Activated CD8-positive, alpha-beta T cell treated with anti-CD3 and anti-CD28 coated beads for 36 hours (primary cell): ENCODE measurements around the gene HAUS6. TPM values are rescaled to one million over a fixed set of nuclear protein-coding genes. Genes with fewer than 3 reads are reported as not detected.

Source experiments
- ATAC-seq: fragments of 200-7000 bp; cut with Tn5 transposase; one replicate; pipeline ENCODE4 v1.10.0; 2021; ENCODE audit warnings: mild to moderate bottlenecking, moderate library complexity
- CTCF ChIA-PET: fragments of 350-600 bp; sonication (Branson Sonifier 250); formaldehyde crosslinking; loops from one replicate; lab custom pipeline; 2021; ENCODE audit warnings: antibody characterized with exemption; lab: Charles Lee
- POLR2A ChIA-PET: fragments of 350-600 bp; sonication (Branson Sonifier 250); formaldehyde crosslinking; loops from one replicate; lab custom pipeline; 2021; ENCODE audit warnings: antibody characterized with exemption; lab: Charles Lee
- DNase-seq: peaks from one replicate; pipeline ENCODE4 v3.0.0-alpha.2; 2020
- H3K27ac Mint-ChIP-seq: one replicate; pipeline ENCODE4 v1.8.0; 2021; ENCODE audit warnings: mild to moderate bottlenecking, mixed read lengths
- H3K27me3 Mint-ChIP-seq: one replicate; pipeline ENCODE4 v1.8.0; 2021; ENCODE audit warnings: mixed read lengths
- H3K36me3 Mint-ChIP-seq: one replicate; pipeline ENCODE4 v1.8.0; 2021; ENCODE audit warnings: low read depth, mixed read lengths
- H3K4me1 Mint-ChIP-seq: one replicate; pipeline ENCODE4 v1.8.0; 2021; ENCODE audit warnings: low read depth, mixed read lengths
- H3K4me3 Mint-ChIP-seq: one replicate; pipeline ENCODE4 v1.8.0; 2021; ENCODE audit warnings: mild to moderate bottlenecking, moderate library complexity, mixed read lengths
- H3K9me3 Mint-ChIP-seq: one replicate; pipeline ENCODE4 v1.8.0; 2021; ENCODE audit warnings: mixed read lengths
- intact Hi-C: fragments of 100-400 bp; cut with micrococcal nuclease; formaldehyde crosslinking; loops from one replicate; pipeline ENCODE4 v1.10.0; 2022
- total RNA-seq, 2 experiments: library from RNA; stranded (reverse); gene quantifications; one replicate each; pipeline ENCODE4 v1.2.3, GENCODE V29; 2021
- TF ChIP-seq, protein P1 (sequence below): fragments of 200-600 bp; IDR thresholded peaks from one replicate; pipeline ENCODE4 v1.8.0; 2022; ENCODE audit warnings: antibody characterized with exemption, mild to moderate bottlenecking

Gene HAUS6
- total RNA-seq, 2 experiments from 2014 or later, result 30.8 to 35.8 TPM

DNA sequence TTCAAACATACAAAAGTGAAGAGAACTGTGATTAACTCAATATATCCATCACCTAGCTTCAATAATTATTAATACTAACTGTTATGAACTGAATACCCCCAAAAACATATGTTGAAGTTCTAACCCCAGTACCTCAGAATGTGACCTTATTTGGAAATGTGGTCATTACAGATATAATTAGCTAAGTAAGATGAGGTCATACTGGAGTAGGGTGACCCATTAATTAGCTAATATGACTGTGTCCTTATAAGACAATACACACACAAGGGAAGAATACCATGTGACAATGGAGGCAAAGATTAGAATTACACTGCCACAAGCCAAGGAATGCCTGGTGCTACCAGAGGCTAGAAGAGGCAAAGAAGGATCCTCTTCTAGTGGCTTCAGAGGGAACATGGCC lies 45.7 kb downstream of the HAUS6 start:
- H3K9me3 Mint-ChIP-seq, result no peaks in the 10 kb centered on the region
- no peaks in the 10 kb centered on the region for H3K27me3 Mint-ChIP-seq
- H3K27ac Mint-ChIP-seq, result peak overlapping the region; percentile 59
- intact Hi-C loops, result loop anchor here (10.0 kb wide), 1 partner anchor 318 kb away; no protein-coding TSS in a partner anchor
- TF ChIP-seq, protein P1, sequence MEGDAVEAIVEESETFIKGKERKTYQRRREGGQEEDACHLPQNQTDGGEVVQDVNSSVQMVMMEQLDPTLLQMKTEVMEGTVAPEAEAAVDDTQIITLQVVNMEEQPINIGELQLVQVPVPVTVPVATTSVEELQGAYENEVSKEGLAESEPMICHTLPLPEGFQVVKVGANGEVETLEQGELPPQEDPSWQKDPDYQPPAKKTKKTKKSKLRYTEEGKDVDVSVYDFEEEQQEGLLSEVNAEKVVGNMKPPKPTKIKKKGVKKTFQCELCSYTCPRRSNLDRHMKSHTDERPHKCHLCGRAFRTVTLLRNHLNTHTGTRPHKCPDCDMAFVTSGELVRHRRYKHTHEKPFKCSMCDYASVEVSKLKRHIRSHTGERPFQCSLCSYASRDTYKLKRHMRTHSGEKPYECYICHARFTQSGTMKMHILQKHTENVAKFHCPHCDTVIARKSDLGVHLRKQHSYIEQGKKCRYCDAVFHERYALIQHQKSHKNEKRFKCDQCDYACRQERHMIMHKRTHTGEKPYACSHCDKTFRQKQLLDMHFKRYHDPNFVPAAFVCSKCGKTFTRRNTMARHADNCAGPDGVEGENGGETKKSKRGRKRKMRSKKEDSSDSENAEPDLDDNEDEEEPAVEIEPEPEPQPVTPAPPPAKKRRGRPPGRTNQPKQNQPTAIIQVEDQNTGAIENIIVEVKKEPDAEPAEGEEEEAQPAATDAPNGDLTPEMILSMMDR, result no peak
- ATAC-seq (no peak), DNase-seq (no peak)
- CTCF ChIA-PET, result interaction anchor here (0.8 to 1.1 kb wide), 2 partner anchors 20 to 40 kb away, joined by 3 read pairs; no protein-coding TSS in a partner anchor
- peaks cover 11% of the 10 kb centered on the region for H3K4me1 Mint-ChIP-seq
- H3K4me3 Mint-ChIP-seq, result no peak overlapping the region
- H3K36me3 Mint-ChIP-seq, result peaks cover 68% of the 10 kb centered on the region
- POLR2A ChIA-PET, result no interaction called here

DNA sequence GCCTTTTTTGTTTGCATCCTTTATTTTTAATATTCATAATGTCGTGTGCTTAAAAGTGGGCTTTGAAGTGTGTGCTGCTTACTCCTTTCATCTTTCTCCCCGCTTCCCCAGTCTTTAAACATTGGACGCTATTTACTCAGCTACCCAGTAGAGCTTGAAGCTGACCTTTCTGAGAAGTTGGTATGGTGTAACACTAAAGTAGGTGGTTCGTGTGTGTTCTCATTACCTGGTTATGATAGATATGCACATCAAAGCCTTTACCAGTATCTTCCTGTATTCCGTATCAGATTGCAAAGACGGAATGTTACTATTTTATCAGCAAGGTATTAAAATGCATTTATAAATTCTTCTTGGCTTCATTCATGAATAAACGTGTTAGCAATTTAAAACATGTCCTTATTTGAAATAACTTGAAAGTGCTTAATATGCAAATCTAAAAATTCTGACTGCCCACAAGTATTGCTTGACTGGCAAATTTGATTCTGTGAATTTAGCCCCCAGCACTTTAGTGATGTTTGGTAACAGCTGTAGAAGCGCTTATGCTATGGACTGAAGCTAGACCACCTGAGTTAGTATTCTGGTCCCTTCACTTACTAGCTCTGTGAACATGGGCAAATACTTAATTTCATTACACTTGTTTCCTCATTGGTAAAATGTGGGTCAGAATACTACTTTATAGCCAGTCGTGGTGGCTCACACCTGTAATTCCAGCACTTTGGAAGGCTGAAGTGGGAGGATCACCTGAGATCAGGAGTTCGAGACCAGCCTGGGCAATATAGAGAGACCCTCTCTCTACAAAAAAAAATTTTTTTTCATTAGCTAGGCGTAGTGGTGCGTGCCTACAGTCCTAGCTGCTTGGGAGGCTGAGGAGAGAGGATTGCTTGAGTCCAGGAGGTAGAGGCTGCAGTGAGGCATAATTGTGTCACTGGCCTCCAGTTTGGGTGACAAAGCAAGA lies 51.8 kb downstream of the HAUS6 start:
- Mint-ChIP-seq H3K27me3 (no peaks in the 10 kb centered on the region), H3K9me3 (no peaks in the 10 kb centered on the region), H3K4me1 (peaks cover 27% of the 10 kb centered on the region), H3K27ac (peak overlapping the region; percentile 97), H3K4me3 (peak overlapping the region; percentile 98), H3K36me3 (peaks cover 40% of the 10 kb centered on the region)
- ChIA-PET CTCF (interaction anchor here (1.1 to 3.5 kb wide), 8 partner anchors 11 to 414 kb away, joined by 4 to 38 read pairs (median 6); no protein-coding TSS in a partner anchor), POLR2A (interaction anchor here (0.6 to 2.6 kb wide), 8 partner anchors 9 to 358 kb away, joined by 3 to 6 read pairs (median 3); partner anchors contain the start of gene ACER2)
- TF ChIP-seq, protein P1, result no peak
- ATAC-seq (no peak), DNase-seq (no peak)
- intact Hi-C loops, result loop anchor here (2.0 to 10.0 kb wide), 2 partner anchors 124 to 324 kb away; no protein-coding TSS in a partner anchor

DNA sequence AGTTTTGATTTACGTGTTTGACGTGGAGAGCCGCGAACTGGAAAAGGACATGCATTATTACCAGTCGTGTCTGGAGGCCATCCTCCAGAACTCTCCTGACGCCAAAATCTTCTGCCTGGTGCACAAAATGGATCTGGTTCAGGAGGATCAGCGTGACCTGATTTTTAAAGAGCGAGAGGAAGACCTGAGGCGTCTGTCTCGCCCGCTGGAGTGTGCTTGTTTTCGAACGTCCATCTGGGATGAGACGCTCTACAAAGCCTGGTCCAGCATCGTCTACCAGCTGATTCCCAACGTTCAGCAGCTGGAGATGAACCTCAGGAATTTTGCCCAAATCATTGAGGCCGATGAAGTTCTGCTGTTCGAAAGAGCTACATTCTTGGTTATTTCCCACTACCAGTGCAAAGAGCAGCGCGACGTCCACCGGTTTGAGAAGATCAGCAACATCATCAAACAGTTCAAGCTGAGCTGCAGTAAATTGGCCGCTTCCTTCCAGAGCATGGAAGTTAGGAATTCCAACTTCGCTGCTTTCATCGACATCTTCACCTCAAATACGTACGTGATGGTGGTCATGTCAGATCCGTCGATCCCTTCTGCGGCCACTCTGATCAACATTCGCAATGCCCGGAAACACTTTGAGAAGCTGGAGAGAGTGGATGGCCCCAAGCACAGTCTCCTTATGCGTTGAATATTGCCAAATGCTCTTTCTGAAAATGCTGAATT lies 52.6 kb downstream of the HAUS6 start:
- H3K4me1 Mint-ChIP-seq, result peaks cover 26% of the 10 kb centered on the region
- ChIA-PET POLR2A (interaction anchor here (0.8 to 2.6 kb wide), 6 partner anchors 10 to 325 kb away, joined by 3 to 7 read pairs (median 5); no protein-coding TSS in a partner anchor), CTCF (interaction anchor here (0.8 to 3.5 kb wide), 13 partner anchors 12 to 608 kb away, joined by 3 to 38 read pairs (median 4); no protein-coding TSS in a partner anchor)
- H3K36me3 Mint-ChIP-seq, result peaks cover 34% of the 10 kb centered on the region
- H3K9me3 Mint-ChIP-seq, result no peaks in the 10 kb centered on the region
- peak overlapping the region; percentile 97 for H3K27ac Mint-ChIP-seq
- intact Hi-C loops, result loop anchor here (2.0 to 10.0 kb wide), 4 partner anchors 53 to 407 kb away; partner anchors contain the start of gene HAUS6
- ATAC-seq (no peak), DNase-seq (peak; percentile 35)
- TF ChIP-seq, protein P1, result no peak
- H3K4me3 Mint-ChIP-seq, result peak overlapping the region; percentile 98
- no peaks in the 10 kb centered on the region for H3K27me3 Mint-ChIP-seq

DNA sequence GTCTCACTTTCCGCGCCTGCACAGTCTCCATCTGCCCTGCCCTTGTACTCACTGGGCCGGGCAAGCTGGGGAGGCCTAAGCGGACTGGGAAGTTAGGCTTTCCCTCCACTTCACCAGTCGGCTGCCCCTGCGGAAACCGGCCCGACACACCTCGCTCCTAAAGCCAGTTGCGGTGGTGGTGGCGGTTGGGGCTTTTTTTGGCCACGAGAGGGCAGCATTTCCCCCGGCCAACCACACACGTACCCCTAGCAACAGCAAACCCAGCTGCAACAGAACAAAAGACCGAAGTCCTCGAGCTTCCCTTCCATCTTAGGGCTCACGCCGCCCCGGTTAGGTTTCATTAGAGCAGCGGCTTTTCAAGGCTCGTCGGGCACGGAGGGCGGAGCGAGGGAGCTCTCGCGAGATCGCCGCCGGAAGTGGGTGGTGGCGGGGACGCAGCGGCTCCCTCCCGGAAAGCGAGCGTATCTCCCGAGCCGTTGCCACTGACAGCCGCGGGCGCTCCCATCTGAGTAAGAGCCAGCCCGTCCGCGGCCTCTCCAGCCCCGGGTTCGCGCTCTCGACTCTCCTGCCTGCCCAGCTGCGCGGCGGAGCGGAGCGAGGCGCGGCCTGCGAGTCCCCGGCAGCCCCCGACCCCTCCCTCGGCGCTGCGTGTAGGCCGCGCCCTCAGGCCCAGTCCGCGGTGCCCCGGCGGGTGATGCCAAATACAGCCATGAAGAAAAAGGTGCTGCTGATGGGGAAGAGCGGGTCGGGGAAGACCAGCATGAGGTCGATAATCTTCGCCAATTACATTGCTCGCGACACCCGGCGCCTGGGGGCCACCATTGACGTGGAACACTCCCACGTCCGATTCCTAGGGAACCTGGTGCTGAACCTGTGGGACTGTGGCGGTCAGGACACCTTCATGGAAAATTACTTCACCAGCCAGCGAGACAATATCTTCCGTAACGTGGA lies 53.5 kb downstream of the HAUS6 start, which contains the start of gene RRAGA:
TSS of gene RRAGA (plus strand) at position 462 of the 951 bp plus-strand sequence. CDS start at position 695, 233 bp downstream.
- DNase-seq (peak; percentile 96), ATAC-seq (peak; percentile 93)
- H3K27me3 Mint-ChIP-seq, result no peaks in the 10 kb centered on the region
- peaks cover 33% of the 10 kb centered on the region for H3K36me3 Mint-ChIP-seq
- peaks cover 26% of the 10 kb centered on the region for H3K4me1 Mint-ChIP-seq
- H3K27ac Mint-ChIP-seq, result peak within 1 kb of the TSS; percentile 97
- ChIA-PET POLR2A (interaction anchor here (0.8 to 2.6 kb wide), 10 partner anchors 11 to 416 kb away, joined by 3 to 7 read pairs (median 4); partner anchors contain the start of gene RPS6), CTCF (interaction anchor here (0.6 to 3.5 kb wide), 28 partner anchors 12 to 607 kb away, joined by 3 to 38 read pairs (median 3); no protein-coding TSS in a partner anchor)
- H3K9me3 Mint-ChIP-seq, result no peaks in the 10 kb centered on the region
- peak within 1 kb of the TSS; percentile 98 for H3K4me3 Mint-ChIP-seq
- intact Hi-C loops, result loop anchor here (2.0 to 5.0 kb wide), 2 partner anchors 54 to 408 kb away; partner anchors contain the start of gene HAUS6
- TF ChIP-seq, protein P1, result peak; percentile 71
